ENCODE measurements around the gene CELF2.

DNA sequence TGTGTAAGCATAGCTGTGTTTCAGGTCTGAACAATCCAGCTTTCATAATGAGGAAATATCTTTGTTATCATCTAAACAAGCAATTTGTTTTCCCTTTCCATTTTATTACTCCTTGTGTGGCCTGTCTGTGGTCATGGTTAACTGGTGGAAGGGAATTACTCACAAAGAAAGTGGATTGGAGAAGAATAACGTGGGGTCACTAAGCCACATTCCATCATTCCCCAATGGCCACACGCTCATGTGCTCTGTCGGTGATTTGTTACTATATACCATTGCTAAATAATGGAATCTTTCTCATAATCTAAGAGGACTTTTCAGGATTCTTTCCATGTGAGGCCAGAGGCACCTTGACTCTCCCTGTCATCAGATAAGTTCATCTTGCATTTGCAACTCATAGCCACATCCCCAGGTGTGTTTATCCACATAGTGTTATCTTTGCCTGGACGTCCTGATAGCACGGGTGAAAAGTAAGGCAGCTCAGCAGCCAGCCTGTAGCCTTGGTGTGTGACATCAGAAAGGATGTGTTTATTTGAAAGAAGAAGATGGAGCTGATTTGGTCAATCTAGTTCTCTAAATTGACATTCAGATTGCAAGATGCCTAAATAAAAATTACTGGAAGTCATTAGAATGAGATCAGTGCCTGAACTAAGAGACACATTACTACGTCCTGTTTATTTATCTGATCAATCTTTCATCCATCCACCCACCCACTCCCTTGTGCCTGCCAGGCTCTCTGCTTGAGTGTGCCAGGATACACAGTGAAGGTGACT lies 128.9 kb downstream of the CELF2 start:
- TF ChIP-seq EZH2phosphoT487 (IDR thresholded peaks at IDR 0.05; ENCODE audit: insufficient read depth, low read depth) = no peak
- no peak for TF ChIP-seq EZH2 (IDR thresholded peaks at IDR 0.05; ENCODE audit: insufficient read depth, poor library complexity, severe bottlenecking)

All from GM23248 (cell line).